Sigmoid colon (tissue), 3 donors: Measurements from ENCODE around the gene CNOT1.

ENCODE experiments used
- CTCF ChIP-seq, 4 experiments: fragments of 450-650 bp in 3 of 4; fragments of 200-600 bp in 1 of 4; IDR thresholded peaks; one replicate each; pipeline ENCODE4 v1.5.1; 2016 to 2019; ENCODE audit warnings: antibody characterized with exemption in 4 of 4, mild to moderate bottlenecking in 3 of 4, moderate library complexity in 2 of 4
- POLR2A ChIP-seq, 2 donors: fragments of 450-650 bp; IDR thresholded peaks; one replicate each; pipeline ENCODE4 v1.6.1; 2016; ENCODE audit warnings: antibody characterized with exemption in 2 of 2, mild to moderate bottlenecking in 2 of 2, moderate library complexity in 2 of 2

DNA sequence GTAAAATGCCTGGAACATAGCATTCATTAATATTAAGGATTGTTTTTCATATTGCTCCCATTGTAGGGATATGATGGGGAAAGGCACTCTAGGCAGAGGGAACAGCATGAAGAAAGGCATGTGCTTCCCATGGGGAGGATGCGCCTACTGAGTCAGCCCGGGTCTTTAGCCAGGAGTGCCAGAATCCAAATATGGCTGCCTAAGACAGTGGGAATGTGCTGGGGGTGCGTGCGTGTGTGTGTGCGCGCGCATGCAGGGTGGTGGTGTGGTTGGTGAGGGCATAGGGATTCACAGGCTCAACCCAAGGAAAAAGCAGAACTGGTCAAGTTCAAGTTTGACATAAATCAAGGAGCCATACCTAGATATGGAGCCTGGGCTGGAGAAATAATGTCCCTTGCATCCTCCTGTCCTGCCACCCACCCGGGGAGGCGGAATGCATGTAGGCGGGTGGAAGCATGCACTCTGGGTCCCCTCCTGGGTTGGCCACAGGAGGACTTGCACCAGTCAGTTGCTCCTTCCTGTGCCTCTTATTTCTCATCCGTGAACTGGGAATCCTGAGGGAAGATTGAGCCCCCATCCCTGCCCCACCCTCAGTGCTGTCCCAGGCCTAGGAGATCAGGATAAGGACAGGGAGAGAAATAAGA is 148.3 kb downstream of the CNOT1 start:
- no peak for TF ChIP-seq CTCF (IDR thresholded peaks at IDR 0.05)
- TF ChIP-seq POLR2A (IDR thresholded peaks at IDR 0.05): no peak
